ENCODE measurements around the gene NRCAM.

Gene NRCAM

DNA sequence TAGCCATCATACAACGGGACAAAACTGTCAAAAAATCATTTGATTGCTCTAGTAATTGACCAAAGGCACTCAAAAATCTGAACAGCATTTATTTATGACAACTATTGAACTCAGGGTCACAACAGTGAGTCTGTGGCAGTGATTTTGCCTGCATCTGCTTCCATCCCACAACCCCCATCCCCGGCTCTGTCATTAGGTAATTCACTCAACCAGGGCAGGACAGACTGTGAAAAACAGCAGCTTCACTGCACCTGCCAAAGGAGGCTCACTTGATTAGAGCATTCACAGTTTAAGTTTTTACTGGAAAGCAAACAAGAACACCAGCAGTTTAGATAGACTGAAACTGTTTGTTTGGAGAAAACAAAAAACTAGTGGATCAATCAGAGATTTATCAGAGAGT, 22.2 kb downstream of the NRCAM start:
- TF ChIP-seq, protein P1, sequence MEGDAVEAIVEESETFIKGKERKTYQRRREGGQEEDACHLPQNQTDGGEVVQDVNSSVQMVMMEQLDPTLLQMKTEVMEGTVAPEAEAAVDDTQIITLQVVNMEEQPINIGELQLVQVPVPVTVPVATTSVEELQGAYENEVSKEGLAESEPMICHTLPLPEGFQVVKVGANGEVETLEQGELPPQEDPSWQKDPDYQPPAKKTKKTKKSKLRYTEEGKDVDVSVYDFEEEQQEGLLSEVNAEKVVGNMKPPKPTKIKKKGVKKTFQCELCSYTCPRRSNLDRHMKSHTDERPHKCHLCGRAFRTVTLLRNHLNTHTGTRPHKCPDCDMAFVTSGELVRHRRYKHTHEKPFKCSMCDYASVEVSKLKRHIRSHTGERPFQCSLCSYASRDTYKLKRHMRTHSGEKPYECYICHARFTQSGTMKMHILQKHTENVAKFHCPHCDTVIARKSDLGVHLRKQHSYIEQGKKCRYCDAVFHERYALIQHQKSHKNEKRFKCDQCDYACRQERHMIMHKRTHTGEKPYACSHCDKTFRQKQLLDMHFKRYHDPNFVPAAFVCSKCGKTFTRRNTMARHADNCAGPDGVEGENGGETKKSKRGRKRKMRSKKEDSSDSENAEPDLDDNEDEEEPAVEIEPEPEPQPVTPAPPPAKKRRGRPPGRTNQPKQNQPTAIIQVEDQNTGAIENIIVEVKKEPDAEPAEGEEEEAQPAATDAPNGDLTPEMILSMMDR (IDR thresholded peaks at IDR 0.05; ENCODE audit: low read depth, low read length) = no peak
- no peak overlapping the region for H3K4me3 ChIP-seq (ENCODE audit: low read depth, low read length)
- no peak for DNase-seq (ENCODE audit: low read depth, low spot score)
- in situ Hi-C loops (cut with HindIII; ENCODE audit: low sequenced_read_pairs) = no loop called here

DNA sequence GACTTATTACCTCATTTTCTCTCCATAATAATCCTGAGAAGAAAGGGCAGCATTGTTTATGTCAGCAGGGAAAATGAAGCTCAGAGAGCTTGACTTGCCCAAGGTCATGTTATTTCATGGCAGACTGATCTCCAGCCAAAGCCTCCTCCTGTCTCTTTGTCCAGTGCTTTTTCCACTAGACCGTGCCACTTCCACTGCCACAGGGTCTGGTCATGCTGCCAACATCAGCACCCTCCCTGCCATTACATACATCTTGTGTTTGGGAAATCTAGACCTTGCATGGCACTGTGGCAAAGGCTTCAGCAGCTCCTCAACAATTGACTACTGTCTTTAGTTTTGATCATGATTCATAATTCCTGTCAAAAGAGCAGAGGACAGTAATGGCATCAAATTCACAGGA, 25.1 kb downstream of the NRCAM start:
- in situ Hi-C loops (cut with HindIII; ENCODE audit: low sequenced_read_pairs) = no loop called here
- DNase-seq (ENCODE audit: low read depth, low spot score) = no peak
- H3K4me3 ChIP-seq (ENCODE audit: low read depth, low read length) = no peak overlapping the region
- TF ChIP-seq, protein P1 (IDR thresholded peaks at IDR 0.05; ENCODE audit: low read depth, low read length) = no peak

DNA sequence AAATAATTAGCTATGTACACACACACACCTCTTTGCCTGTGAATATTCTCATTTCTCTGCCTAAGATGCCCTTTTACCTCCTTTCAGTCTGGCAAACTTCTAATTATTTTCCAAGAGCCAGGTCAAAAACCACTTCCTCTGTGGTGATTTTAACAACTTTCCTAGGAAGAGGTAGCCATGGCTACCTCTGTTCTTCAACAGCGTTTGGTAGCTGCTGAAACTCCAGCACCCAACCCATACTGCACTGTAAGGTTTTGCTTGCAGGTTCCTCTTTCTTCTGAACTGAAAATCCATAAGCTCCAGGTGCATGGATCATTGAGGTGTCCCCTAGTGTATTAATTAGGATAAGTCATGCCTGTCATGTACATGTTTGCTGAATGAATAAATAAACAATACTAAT, 25.6 kb downstream of the NRCAM start:
- DNase-seq (ENCODE audit: low read depth, low spot score) = no peak
- TF ChIP-seq, protein P1 (IDR thresholded peaks at IDR 0.05; ENCODE audit: low read depth, low read length) = no peak
- no peak overlapping the region for H3K4me3 ChIP-seq (ENCODE audit: low read depth, low read length)
- in situ Hi-C loops (cut with HindIII; ENCODE audit: low sequenced_read_pairs) = no loop called here

DNA sequence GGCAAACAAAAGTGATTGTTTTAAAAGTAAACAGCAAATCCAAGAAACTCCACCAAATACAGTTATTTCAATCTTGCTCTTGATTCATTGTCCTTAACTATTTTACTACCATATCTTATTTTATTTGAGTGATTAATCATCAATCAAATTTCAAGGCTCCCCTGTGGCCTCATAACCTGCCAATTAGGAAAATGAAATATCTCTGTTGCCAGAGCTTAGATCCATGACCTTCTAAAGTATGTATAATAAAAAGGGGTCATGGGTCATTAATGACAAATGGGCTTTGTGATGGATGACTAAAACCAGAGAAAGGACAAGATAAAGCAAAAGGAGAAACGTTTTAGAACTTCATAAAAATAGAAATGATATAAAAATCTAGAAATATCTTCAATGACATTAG, 28.5 kb downstream of the NRCAM start:
- no peak for DNase-seq (ENCODE audit: low read depth, low spot score)
- no peak overlapping the region for H3K4me3 ChIP-seq (ENCODE audit: low read depth, low read length)
- TF ChIP-seq, protein P1 (IDR thresholded peaks at IDR 0.05; ENCODE audit: low read depth, low read length) = no peak
- in situ Hi-C loops (cut with HindIII; ENCODE audit: low sequenced_read_pairs) = no loop called here

DNA sequence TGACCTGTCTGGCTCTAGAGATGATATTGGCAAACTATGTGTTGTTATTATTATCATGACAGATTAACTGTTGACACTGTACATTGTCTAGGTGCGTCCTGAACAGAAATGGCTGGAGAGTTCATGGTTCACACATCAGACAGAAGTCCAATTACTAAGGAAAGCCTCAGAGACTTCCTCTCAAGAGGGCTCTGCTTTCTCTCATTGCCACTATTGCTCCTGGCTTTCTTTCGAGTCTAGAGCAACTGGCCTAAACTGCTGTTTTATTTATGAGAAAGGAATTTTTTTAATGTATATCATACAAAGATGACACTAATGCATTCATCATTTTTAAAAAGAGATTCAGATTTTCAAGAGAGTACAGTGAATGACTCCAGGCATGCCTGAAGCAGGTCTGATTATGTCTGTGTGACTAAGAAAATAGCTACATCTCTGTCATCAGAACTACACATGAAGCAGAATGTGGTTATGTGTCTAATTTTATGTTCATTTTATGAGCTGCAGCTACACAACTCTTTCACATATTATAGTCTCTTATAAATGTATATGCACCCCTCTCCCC, 30.4 kb downstream of the NRCAM start:
- H3K4me3 ChIP-seq (ENCODE audit: low read depth, low read length) = no peak overlapping the region
- TF ChIP-seq, protein P1 (IDR thresholded peaks at IDR 0.05; ENCODE audit: low read depth, low read length) = no peak
- DNase-seq (ENCODE audit: low read depth, low spot score) = no peak
- in situ Hi-C loops (cut with HindIII; ENCODE audit: low sequenced_read_pairs) = no loop called here

DNA sequence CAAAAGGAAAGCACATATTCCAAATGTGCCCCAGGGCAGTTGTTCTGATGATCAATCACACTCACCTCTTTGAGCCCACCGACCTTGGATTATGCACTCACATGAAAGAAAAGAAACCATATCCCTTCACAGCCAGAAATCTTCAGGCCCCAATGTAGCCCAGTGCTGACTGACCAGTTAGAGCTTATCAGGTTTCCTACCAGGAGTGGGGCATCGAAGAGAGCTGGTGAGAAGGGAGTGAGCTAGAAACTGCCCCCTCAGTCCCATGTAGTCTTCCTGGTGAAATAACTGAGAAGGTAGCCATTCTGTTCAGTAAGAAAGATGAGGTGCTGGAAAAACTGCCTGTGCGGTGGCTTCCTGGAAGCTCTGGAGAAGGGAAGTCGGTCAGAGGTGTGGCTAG, 32.2 kb downstream of the NRCAM start:
- no peak overlapping the region for H3K4me3 ChIP-seq (ENCODE audit: low read depth, low read length)
- in situ Hi-C loops (cut with HindIII; ENCODE audit: low sequenced_read_pairs) = no loop called here
- DNase-seq (ENCODE audit: low read depth, low spot score) = no peak
- TF ChIP-seq, protein P1 (IDR thresholded peaks at IDR 0.05; ENCODE audit: low read depth, low read length) = no peak
